Stimulated activated CD8-positive, alpha-beta memory T cell treated with anti-CD3 and anti-CD28 coated beads, Interleukin-7, amount 100 ng/mL, for 48 hours (primary cell): ENCODE data around the gene APOBEC3C.
A peak's percentile ranks its signal among the peaks of the same experiment; 100 is the strongest.
"Not testable (repeated sequence)": the region's sequence is repeated elsewhere in the genome, so short reads cannot be mapped to it uniquely, and the experiment has no call there.

Experiments used
- DNase-seq, 2 donors: peaks; one replicate each; pipeline ENCODE4 v3.0.0-alpha.2; 2020; ENCODE audit warnings: low read depth in 1 of 2; ENCODE audit errors: extremely low read depth in 1 of 2

APOBEC3C gene

GRCh38 chr22:39013942-39014722 lies at the start of gene APOBEC3C:
APOBEC3C (plus strand) TSS chr22:39014257; CDS start chr22:39014363, 106 bp downstream.
- DNase-seq = peak; percentile 68 to 87

GRCh38 chr22:38964306-38964705 lies 49.8 kb upstream of the APOBEC3C start:
- DNase-seq = no peak

GRCh38 chr22:38964989-38965388 lies 49.1 kb upstream of the APOBEC3C start:
- no peak for DNase-seq

GRCh38 chr22:38965614-38966379 lies 48.3 kb upstream of the APOBEC3C start:
- no peak for DNase-seq

- DNase-seq = no peak
These were observed 47.7 kb upstream of the APOBEC3C start for GRCh38 chr22:38966380-38966702.

- no peak for DNase-seq
These were observed 47.1 kb upstream of the APOBEC3C start for GRCh38 chr22:38966942-38967341.

GRCh38 chr22:38967451-38968450 lies 46.3 kb upstream of the APOBEC3C start:
- no peak for DNase-seq

- DNase-seq = no peak
These were observed 45.3 kb upstream of the APOBEC3C start for GRCh38 chr22:38968801-38969200.

- DNase-seq = no peak
These were observed 43.5 kb upstream of the APOBEC3C start for GRCh38 chr22:38970551-38970950.

- no peak for DNase-seq
These were observed 42.9 kb upstream of the APOBEC3C start for GRCh38 chr22:38971202-38971601.

- DNase-seq = no peak
These were observed 42.3 kb upstream of the APOBEC3C start for GRCh38 chr22:38971791-38972190.

GRCh38 chr22:38972558-38972957 lies 41.5 kb upstream of the APOBEC3C start:
- DNase-seq = no peak

GRCh38 chr22:38973289-38974169 lies 40.5 kb upstream of the APOBEC3C start:
- no peak for DNase-seq

GRCh38 chr22:38974170-38974825 lies 39.8 kb upstream of the APOBEC3C start:
- no peak for DNase-seq

GRCh38 chr22:38974826-38975175 lies 39.3 kb upstream of the APOBEC3C start:
- no peak for DNase-seq

- not testable (repeated sequence) for DNase-seq
These were observed 36.8 kb upstream of the APOBEC3C start for GRCh38 chr22:38977289-38977688.

GRCh38 chr22:38980587-38980986 lies 33.5 kb upstream of the APOBEC3C start:
- not testable (repeated sequence) for DNase-seq

- no peak for DNase-seq
These were observed 32.8 kb upstream of the APOBEC3C start for GRCh38 chr22:38981005-38981991.
